ENCODE measurements around the gene MRM3.
"Not testable (repeated sequence)": the region's sequence is repeated elsewhere in the genome, so short reads cannot be mapped to it uniquely, and the experiment has no call there.

Gene MRM3

DNA sequence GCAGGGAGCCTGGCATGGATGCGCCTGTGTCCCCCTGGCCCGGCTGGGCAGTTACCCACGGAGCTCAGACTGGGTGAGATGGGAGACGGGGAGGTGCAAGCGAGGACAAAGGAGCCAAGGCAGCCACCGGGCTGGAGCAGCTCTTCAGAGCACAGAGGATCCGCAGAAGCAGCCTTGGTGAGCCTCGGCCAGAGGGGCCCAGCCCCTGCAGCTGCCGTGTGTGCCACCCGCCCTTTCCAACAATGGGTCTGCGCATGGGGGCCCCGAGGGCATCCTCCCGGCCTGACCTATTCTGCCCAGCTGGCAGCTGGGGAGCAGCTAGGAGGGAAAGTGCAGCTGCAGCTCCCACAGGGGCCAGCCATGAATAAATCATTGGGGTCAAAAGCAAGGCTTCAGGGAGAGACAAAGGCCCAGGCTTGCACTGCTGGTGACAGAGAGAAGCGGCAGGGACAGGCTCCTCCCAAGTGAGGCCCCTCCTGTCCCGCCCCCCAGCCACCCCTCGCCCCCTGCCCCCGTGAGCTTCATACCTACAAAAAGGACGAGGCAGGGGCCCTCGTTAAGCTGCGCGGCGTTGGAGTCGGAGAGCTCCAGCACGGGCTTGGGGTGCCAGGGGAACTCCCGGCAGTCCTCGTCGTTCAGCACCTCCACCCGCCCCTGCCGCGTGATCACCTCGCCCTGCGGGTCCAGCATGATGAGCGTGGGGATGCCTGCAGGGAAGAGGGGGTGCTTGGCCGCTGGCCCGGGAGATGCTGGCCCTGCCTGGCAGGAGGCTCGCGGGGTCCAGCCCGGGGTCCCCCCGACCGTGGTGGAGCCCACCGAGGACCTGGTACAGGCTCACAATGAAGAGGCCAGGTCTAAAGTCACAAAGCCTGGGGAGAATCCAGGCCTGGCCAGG, 22.6 kb downstream of the MRM3 start:
- no peaks in the 10 kb centered on the region for H3K27me3 ChIP-seq (ENCODE audit: control insufficient read depth in 2 of 2, insufficient read depth in 2 of 2, low read length in 2 of 2)
- H3K27ac ChIP-seq (ENCODE audit: low read depth in 2 of 2, low read length in 2 of 2): no peak overlapping the region
- H3K9ac ChIP-seq (ENCODE audit: low read depth in 1 of 2, low read length in 2 of 2): no peak overlapping the region
- H3K36me3 ChIP-seq (ENCODE audit: control insufficient read depth in 2 of 2, insufficient read depth in 2 of 2, low read length in 2 of 2): no peaks in the 10 kb centered on the region
- H3K4me3 ChIP-seq (ENCODE audit: low read length in 2 of 2): no peak overlapping the region
- no peaks in the 10 kb centered on the region for H3K4me1 ChIP-seq (ENCODE audit: control insufficient read depth in 2 of 2, insufficient read depth in 2 of 2, low read length in 2 of 2)
- H3K9me3 ChIP-seq (ENCODE audit: control insufficient read depth in 2 of 2, low read length in 2 of 2): no peaks in the 10 kb centered on the region

DNA sequence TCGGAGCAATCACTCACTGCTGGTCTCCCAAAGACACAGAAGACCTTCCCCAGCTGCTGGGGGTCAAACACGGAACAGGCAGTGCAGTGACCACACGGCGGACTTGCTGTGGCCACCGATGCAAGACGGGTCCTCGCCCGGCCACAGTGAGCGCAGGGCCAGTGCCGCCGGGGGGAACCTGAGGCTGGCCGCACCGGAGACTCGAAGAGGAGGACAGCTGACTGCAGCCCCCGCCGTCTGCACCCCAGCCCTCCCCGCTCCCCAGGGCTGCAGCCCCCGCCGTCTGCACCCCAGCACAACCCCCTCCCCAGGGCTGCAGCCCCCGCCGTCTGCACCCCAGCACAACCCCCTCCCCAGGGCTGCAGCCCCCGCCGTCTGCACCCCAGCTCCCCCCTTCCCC, 23.7 kb downstream of the MRM3 start:
- not testable (repeated sequence) for H3K27me3 ChIP-seq (ENCODE audit: control insufficient read depth in 2 of 2, insufficient read depth in 2 of 2, low read length in 2 of 2); H3K9ac ChIP-seq (ENCODE audit: low read depth in 1 of 2, low read length in 2 of 2)

DNA sequence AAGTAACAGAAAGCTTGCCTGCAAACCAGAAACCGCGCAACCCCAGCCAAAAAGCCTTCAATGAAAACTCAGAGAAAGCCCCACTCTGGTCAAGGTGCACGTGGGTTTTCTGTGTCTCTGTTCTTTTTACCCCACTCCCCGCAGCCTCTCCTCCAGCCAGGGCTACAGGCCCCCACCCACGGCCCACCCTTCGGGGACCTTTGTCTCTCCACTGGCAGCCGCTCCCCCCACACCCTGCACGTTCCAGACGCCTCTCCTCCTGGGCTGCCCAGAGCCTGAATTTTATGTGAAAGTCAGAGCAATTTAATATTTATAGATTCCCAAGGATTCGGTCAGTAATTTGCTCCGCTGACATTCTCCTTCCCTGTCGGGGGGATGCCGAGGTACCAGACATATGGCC, 24.2 kb downstream of the MRM3 start:
- H3K9ac ChIP-seq (ENCODE audit: low read depth in 1 of 2, low read length in 2 of 2): no peak overlapping the region
- no peaks in the 10 kb centered on the region for H3K9me3 ChIP-seq (ENCODE audit: control insufficient read depth in 2 of 2, low read length in 2 of 2)
- no peaks in the 10 kb centered on the region for H3K36me3 ChIP-seq (ENCODE audit: control insufficient read depth in 2 of 2, insufficient read depth in 2 of 2, low read length in 2 of 2)
- no peak overlapping the region for H3K27ac ChIP-seq (ENCODE audit: low read depth in 2 of 2, low read length in 2 of 2)
- H3K27me3 ChIP-seq (ENCODE audit: control insufficient read depth in 2 of 2, insufficient read depth in 2 of 2, low read length in 2 of 2): no peaks in the 10 kb centered on the region
- H3K4me3 ChIP-seq (ENCODE audit: low read length in 2 of 2): no peak overlapping the region
- no peaks in the 10 kb centered on the region for H3K4me1 ChIP-seq (ENCODE audit: control insufficient read depth in 2 of 2, insufficient read depth in 2 of 2, low read length in 2 of 2)

More for the DNA sequence above, 23.7 kb downstream of the MRM3 start:
- H3K4me3 ChIP-seq (ENCODE audit: low read length in 2 of 2); H3K4me1 ChIP-seq (ENCODE audit: control insufficient read depth in 2 of 2, insufficient read depth in 2 of 2, low read length in 2 of 2); H3K9me3 ChIP-seq (ENCODE audit: control insufficient read depth in 2 of 2, low read length in 2 of 2); H3K27ac ChIP-seq (ENCODE audit: low read depth in 2 of 2, low read length in 2 of 2); H3K36me3 ChIP-seq (ENCODE audit: control insufficient read depth in 2 of 2, insufficient read depth in 2 of 2, low read length in 2 of 2): not testable (repeated sequence)

DNA sequence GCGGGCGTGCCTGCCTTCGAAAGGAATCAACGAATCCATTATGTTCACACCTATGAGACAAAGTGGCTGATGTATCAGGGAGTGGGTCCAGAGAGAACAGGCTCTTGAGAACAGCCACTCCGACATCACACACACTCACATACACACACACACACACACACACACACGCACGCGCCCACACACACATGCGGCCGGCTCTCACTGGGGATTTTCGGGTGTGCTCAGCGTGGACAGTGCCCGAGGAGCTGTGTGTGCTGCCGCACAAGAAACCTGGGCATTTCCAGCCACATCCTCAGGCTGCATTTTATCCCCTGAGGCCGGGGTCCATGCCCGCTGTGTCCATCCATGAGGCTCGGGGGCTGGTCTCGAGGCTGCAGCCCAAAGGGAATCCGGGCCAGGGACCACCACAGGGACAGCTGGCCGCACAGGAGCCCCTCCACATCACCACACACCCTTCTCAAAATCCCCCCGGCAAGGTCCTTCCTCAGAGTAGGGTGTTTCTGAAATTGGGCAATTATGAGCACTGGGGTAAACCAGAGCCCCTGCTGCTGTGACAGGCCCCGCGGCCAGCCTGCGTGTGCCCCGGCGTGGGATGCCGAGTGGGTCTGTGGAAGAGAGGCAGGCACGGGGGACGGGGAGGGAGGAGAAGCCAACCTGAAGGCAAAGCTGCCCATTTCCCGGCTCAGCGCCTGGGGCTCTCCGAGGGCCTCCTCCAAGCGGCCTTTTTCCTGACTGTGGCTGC, 24.8 kb downstream of the MRM3 start:
- Histone ChIP-seq H3K9me3 (ENCODE audit: control insufficient read depth in 2 of 2, low read length in 2 of 2) (no peaks in the 10 kb centered on the region), H3K36me3 (ENCODE audit: control insufficient read depth in 2 of 2, insufficient read depth in 2 of 2, low read length in 2 of 2) (no peaks in the 10 kb centered on the region), H3K27me3 (ENCODE audit: control insufficient read depth in 2 of 2, insufficient read depth in 2 of 2, low read length in 2 of 2) (no peaks in the 10 kb centered on the region), H3K27ac (ENCODE audit: low read depth in 2 of 2, low read length in 2 of 2) (no peak overlapping the region), H3K4me3 (ENCODE audit: low read length in 2 of 2) (no peak overlapping the region), H3K4me1 (ENCODE audit: control insufficient read depth in 2 of 2, insufficient read depth in 2 of 2, low read length in 2 of 2) (no peaks in the 10 kb centered on the region), H3K9ac (ENCODE audit: low read depth in 1 of 2, low read length in 2 of 2) (no peak overlapping the region)

DNA sequence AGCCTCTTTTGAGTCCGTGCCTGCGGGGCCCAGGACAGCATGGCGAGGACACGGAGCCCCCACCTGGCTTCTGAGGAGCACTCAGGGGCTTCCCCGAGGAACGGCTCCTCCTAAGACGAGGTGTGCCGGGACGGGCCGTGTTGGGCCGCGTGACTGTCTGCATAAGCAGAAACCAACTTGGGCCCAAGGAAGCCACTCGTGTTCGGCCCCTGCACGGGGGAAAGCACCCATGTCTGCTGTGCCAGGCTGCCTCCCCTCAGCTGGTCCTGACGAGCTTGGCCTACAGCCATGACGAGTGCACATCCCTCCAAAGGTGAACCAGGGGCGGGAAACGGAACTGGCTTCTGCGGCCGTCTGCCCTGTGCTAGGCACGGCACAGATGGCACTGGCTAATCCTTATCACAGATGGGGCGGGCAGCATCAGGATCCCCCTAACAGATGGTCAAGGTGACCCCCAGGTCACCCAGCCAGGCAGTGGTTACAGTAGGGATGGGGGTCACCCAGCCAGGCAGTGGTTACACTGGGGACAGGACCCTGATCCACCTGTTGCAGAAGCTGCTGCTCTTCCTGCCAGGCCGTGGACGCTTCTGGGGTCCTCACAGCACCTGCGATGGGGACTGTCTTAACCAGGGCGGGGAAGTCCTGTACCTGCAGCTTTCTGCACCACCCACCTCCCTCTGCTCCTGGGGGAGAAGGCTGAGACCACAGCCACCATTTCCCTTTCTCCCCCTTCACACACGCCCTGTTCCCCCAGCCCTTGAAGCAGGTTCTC, 25.6 kb downstream of the MRM3 start:
- H3K9ac ChIP-seq (ENCODE audit: low read depth in 1 of 2, low read length in 2 of 2): no peak overlapping the region
- H3K4me1 ChIP-seq (ENCODE audit: control insufficient read depth in 2 of 2, insufficient read depth in 2 of 2, low read length in 2 of 2): no peaks in the 10 kb centered on the region
- H3K36me3 ChIP-seq (ENCODE audit: control insufficient read depth in 2 of 2, insufficient read depth in 2 of 2, low read length in 2 of 2): no peaks in the 10 kb centered on the region
- H3K4me3 ChIP-seq (ENCODE audit: low read length in 2 of 2): no peak overlapping the region
- no peaks in the 10 kb centered on the region for H3K9me3 ChIP-seq (ENCODE audit: control insufficient read depth in 2 of 2, low read length in 2 of 2)
- no peaks in the 10 kb centered on the region for H3K27me3 ChIP-seq (ENCODE audit: control insufficient read depth in 2 of 2, insufficient read depth in 2 of 2, low read length in 2 of 2)
- no peak overlapping the region for H3K27ac ChIP-seq (ENCODE audit: low read depth in 2 of 2, low read length in 2 of 2)

DNA sequence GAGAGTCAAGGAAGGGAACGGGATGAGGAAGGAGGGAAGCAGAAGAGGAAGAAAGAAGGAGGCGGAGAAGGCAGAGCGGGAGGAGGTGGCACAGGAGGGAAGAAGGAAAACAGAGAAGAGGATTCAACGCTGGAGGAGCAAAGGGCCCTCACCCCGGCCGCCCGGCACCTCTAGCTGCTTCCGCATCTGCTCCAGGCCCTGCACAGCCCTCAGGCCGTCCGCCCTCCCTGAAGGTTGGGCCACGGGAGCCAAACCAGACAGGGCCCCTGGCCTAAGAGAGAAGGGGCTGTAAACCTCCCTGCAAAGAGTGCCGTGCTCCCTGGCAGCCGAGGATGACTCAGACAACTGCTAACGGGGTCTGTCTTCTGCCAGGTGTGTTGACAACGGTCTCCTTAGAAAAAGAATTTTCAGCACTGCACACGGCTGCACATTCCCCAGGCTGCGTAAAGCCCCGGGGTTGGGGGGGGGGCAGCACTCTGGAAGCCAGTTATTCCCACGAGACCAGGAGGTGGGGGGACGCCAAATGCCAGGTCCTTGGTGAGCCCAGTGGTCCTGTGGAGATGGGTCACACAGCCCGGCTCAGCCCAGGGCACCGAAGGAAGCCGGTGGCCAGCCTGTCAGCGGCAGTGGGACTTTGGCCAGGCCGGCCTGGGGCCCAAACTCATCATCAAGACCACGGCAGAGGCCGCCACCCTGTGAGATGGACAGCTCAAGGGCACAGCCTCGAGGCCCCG, 29.1 kb downstream of the MRM3 start:
- no peak overlapping the region for H3K9ac ChIP-seq (ENCODE audit: low read depth in 1 of 2, low read length in 2 of 2)
- no peaks in the 10 kb centered on the region for H3K9me3 ChIP-seq (ENCODE audit: control insufficient read depth in 2 of 2, low read length in 2 of 2)
- H3K4me1 ChIP-seq (ENCODE audit: control insufficient read depth in 2 of 2, insufficient read depth in 2 of 2, low read length in 2 of 2): no peaks in the 10 kb centered on the region
- H3K27ac ChIP-seq (ENCODE audit: low read depth in 2 of 2, low read length in 2 of 2): no peak overlapping the region
- no peak overlapping the region for H3K4me3 ChIP-seq (ENCODE audit: low read length in 2 of 2)
- H3K27me3 ChIP-seq (ENCODE audit: control insufficient read depth in 2 of 2, insufficient read depth in 2 of 2, low read length in 2 of 2): no peaks in the 10 kb centered on the region
- no peaks in the 10 kb centered on the region for H3K36me3 ChIP-seq (ENCODE audit: control insufficient read depth in 2 of 2, insufficient read depth in 2 of 2, low read length in 2 of 2)

DNA sequence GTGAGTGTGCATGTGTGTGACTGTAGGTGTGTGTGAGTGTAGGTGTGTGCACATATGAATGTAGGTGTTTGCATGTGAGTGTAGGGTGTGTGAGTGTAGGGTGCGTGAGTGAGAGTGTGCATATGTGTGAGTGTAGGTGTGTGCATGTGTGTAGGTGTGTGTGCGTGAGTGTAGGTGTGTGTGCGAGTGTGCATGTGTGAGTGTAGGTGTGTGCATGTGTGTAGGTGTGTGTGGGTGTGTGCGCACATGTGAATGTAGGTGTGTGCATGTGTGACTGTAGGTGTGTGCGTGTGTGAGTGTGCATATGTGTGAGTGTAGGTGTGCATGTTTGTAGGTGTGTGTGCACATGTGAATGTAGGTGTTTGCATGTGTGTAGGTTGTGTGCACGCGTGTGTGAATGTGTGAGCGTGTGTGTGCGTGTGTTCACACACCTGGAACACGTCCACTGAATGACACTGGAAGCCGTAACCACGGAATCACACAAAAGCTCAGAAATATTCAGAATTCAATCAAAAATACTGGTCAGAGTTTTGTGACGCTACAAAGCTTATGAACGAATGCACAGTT, 30.6 kb downstream of the MRM3 start:
- Histone ChIP-seq H3K9me3 (ENCODE audit: control insufficient read depth in 2 of 2, low read length in 2 of 2) (no peaks in the 10 kb centered on the region), H3K27me3 (ENCODE audit: control insufficient read depth in 2 of 2, insufficient read depth in 2 of 2, low read length in 2 of 2) (no peaks in the 10 kb centered on the region), H3K4me3 (ENCODE audit: low read length in 2 of 2) (no peak overlapping the region), H3K4me1 (ENCODE audit: control insufficient read depth in 2 of 2, insufficient read depth in 2 of 2, low read length in 2 of 2) (no peaks in the 10 kb centered on the region), H3K9ac (ENCODE audit: low read depth in 1 of 2, low read length in 2 of 2) (no peak overlapping the region), H3K27ac (ENCODE audit: low read depth in 2 of 2, low read length in 2 of 2) (no peak overlapping the region), H3K36me3 (ENCODE audit: control insufficient read depth in 2 of 2, insufficient read depth in 2 of 2, low read length in 2 of 2) (no peaks in the 10 kb centered on the region)

DNA sequence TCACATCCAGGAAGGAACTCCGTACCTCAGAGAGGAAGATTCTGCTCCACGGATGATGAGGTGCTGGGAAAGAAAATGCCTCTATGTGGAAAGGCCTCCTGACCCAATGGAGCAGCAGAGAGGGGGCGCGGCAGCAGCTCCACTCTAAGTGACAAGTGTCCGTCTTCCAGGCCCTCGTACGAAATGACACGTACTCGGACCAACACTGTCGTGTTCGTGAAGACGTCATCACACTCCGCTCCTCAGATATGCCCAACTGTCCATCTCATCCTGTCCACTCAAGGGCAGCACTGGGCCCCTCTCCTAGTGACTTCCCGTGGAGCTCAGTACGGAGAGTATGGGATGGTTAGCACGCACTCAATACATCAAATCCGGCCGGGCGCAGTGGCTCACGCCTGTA, 32.2 kb downstream of the MRM3 start:
- no peak overlapping the region for H3K27ac ChIP-seq (ENCODE audit: low read depth in 2 of 2, low read length in 2 of 2)
- no peak overlapping the region for H3K4me3 ChIP-seq (ENCODE audit: low read length in 2 of 2)
- no peak overlapping the region for H3K9ac ChIP-seq (ENCODE audit: low read depth in 1 of 2, low read length in 2 of 2)
- H3K36me3 ChIP-seq (ENCODE audit: control insufficient read depth in 2 of 2, insufficient read depth in 2 of 2, low read length in 2 of 2): no peaks in the 10 kb centered on the region
- H3K9me3 ChIP-seq (ENCODE audit: control insufficient read depth in 2 of 2, low read length in 2 of 2): no peaks in the 10 kb centered on the region
- H3K27me3 ChIP-seq (ENCODE audit: control insufficient read depth in 2 of 2, insufficient read depth in 2 of 2, low read length in 2 of 2): no peaks in the 10 kb centered on the region
- no peaks in the 10 kb centered on the region for H3K4me1 ChIP-seq (ENCODE audit: control insufficient read depth in 2 of 2, insufficient read depth in 2 of 2, low read length in 2 of 2)

DNA sequence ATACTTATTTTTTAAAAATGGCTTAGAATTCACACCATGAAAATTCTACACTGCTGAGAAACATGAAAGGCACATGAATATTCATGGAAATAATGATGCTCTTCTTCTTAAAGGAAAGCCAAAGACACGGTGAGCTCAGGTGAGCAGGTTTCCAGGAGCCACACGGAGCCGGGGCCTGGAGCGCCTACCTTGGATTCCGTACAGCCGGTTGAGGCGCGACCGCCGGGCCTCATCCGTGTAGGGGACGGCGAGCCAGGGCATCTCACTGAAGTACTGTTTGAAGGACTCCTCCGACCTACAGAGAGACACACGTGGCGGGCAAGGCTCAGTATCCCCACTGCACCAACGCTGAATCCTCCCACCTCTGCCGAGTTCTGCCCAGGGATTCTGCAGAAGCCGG, 37.1 kb downstream of the MRM3 start:
- H3K36me3 ChIP-seq (ENCODE audit: control insufficient read depth in 2 of 2, insufficient read depth in 2 of 2, low read length in 2 of 2): no peaks in the 10 kb centered on the region
- H3K4me3 ChIP-seq (ENCODE audit: low read length in 2 of 2): no peak overlapping the region
- H3K4me1 ChIP-seq (ENCODE audit: control insufficient read depth in 2 of 2, insufficient read depth in 2 of 2, low read length in 2 of 2): no peaks in the 10 kb centered on the region
- H3K27me3 ChIP-seq (ENCODE audit: control insufficient read depth in 2 of 2, insufficient read depth in 2 of 2, low read length in 2 of 2): no peaks in the 10 kb centered on the region
- no peaks in the 10 kb centered on the region for H3K9me3 ChIP-seq (ENCODE audit: control insufficient read depth in 2 of 2, low read length in 2 of 2)
- H3K27ac ChIP-seq (ENCODE audit: low read depth in 2 of 2, low read length in 2 of 2): no peak overlapping the region
- no peak overlapping the region for H3K9ac ChIP-seq (ENCODE audit: low read depth in 1 of 2, low read length in 2 of 2)
